NCI-H1417 treated with DMSO at 0.1 percent for 48 hours (cell line): Measurements from ENCODE around the gene DOCK10.
"Not testable (repeated sequence)": the region's sequence is repeated elsewhere in the genome, so short reads cannot be mapped to it uniquely, and the experiment has no call there.

Source experiments
- DNase-seq: peaks from one replicate; lab custom pipeline; 2025; lab: John Stamatoyannopoulos, UW

The DOCK10 gene

DNA sequence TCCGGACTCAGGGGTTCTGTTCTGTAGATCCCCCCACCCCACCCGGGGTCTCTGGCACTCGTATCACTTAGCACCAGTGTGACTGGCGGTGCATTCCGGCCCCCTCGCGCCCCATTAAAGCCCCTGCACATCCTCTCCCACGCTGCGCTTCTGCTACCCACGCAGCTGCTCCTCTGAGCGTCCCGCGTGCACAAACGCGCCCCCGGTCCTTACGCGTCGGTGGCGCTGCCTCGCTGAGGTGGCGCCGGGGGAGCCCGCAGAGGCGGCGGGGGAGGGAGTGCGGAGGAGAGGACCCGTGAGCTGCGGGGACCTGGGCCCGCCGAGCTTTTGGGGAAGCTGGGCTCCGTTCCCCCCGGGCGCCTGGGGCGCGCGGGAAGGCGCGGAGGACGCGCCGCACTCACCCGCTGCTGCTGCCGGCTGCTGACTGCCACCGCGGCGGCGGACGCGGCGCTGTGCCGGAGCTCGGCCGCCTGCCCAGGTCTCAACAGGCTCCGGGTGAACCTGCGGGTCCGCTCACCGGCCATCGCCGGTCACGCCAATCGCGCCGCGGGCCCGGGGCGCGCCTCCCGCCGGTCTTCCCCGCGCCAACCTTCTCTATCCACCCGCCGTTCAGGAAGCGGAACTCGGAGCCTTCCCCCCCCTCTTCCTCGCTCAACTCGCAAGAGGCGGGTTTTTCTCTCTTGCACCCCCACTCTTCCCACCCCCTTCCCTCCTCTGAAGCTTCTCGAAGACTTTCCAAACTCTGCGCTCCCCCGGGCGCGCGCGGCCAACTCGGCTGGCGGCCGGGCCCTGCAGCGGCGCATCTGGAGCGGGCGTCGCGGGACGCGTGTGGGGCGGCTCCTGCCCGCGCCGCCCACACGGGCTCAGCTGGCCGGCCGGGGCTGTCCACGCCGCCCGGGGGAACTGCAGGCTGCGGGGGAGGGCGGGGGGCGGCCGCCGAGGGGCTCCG is at the start of gene DOCK10:
Gene DOCK10 (minus strand): TSS at position 618 of the 949 bp plus-strand sequence. CDS start 94 bp downstream, at position 524.
- DNase-seq: no peak

DNA sequence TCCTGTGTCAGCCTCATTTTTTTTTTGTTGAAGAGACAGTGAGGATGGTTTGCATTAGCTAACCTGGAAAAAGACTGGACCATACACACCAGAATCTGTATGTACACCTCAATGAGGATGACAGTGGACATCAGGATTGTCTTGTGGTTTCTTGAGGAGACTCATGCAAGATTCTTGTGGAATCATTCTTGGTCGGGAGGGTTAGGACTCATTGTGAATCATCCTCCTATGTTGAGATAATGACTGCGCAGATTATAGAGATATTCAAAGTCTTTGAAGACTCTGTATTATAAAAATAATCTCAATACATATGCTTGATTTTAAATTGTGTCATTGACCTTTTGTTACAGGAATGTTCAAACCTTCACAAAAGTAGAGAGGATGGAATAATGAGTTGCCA is 49.1 kb upstream of the DOCK10 start:
- DNase-seq: no peak

DNA sequence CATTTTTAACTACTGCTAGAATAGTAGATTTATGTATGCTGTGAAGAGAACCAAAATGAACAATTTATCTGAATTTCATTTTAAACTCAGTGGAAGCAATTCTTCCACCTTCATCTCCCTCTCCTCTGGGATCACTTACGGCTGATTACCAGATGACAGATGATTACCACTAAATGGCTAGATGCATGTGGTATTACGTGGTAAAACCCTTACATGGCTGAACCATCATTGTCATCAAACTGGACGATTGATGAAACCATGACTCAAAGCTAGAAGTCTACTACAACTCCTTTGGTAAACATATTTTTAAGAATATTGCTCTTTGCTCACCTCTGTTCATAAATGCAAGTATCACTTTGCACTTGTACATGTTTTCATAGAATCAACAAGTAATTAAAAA is 48.5 kb upstream of the DOCK10 start:
- DNase-seq: no peak

DNA sequence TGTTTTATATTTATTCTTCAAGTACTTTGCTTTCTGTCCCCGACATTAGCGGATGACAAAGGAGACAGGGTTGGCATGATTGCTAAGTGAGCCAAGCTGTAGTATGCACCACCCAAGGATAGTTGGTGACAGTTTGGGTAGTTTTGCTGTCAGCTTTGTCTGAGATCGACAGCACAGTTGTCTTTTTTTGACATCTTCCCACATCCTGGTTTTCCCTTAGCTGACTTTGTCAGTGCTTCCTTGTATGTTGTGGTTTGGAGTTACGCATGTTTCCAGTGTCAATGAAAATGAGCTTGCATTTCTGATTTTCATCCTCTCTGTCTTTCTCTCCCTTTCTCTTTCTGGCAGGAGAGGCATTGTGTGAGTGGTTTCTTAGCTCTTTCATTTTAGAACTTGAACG is 44.6 kb upstream of the DOCK10 start:
- no peak for DNase-seq

DNA sequence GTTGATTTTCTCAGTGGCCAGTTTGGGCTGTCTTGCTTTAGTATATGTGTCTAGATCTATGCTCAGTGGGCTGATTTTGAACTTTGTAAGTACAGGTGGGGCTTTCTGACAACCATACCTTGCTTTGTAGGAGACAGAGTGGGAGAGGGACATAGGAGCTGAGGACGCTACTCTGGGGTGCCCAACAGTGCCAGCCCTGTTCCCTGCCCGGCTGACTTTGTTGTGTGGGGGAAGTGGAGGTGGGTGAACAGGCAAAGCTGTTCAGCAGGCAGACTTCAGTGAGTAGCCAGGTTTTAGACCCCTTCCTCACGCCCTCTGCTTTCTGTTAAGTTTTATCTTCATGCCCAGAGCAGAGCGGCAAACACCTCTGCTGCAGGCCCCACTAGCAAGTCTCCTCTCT is 44.2 kb upstream of the DOCK10 start:
- no peak for DNase-seq

DNA sequence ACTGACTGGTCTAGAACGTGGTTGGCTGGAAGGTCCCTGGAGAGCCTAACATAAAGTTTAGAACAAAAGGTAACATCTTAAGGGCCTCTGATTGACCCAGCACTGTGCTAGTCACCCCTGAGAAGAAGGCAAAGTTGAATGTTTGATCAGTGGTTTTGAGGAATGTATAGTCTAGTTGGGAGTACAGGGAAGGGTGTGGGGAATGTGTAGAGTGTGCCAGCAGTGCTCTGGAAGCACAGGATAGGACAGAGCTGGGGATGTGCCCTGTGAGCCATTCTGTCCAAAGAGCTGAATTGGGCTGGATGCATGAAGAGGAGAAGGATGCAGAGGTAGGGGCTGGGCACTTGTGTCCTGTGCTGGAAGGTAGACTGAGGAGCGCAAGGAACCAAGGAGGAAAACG is 41.0 kb upstream of the DOCK10 start:
- no peak for DNase-seq

DNA sequence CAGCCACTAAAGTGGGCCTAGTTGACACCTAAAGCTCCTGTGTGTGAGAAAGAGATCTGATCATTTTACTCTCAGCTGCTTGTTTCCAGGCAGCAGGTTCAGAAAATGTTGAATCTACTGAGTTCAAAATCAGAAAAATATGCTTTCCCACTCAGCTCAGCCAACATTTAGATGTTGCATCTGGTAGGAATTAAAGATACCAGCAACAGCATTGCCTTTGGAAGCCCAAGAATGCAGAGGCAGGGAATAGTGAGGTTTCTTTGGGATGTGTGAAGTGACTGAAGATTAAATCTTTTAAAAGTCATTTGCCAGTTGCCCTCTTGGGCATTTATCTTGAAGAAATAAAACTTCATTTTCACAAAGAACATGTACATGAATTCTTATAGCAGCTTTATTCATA is 33.9 kb upstream of the DOCK10 start:
- no peak for DNase-seq

DNA sequence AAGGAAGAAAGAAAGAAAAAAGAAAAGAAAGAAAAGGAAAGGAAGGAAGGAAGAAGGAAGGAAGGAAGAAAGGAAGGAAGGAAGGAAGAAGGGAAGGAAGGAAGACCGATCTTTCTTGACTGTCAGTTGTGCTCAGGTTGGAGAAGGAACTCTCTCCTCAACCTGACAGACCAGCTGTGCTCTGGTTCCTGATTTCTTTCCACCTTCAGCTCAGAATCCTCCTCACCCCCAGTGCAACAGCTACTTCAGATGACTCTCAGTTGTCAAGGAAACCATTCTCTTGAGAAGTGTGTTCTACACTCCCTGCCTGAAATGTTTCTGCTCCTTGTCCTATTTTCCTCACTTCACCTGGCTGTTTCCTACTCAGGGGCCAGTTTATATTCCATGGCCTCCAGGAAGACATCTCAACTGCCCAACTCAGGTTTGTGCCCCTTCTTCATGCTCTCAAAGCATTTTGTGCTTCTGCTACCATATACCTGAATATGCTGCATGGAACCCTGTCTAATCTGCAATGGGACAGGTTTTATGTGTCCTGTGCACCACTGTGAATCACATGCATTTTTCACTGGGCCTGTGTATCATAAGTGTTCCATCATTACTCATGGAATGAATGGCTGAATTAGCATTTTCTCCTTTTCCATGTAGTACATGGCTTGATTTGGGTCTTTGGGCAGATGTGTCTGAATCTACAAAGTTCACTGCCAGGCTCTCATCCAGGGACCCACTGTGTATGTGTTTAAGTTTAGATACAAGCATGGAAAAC is 32.8 kb upstream of the DOCK10 start:
- DNase-seq: no peak

DNA sequence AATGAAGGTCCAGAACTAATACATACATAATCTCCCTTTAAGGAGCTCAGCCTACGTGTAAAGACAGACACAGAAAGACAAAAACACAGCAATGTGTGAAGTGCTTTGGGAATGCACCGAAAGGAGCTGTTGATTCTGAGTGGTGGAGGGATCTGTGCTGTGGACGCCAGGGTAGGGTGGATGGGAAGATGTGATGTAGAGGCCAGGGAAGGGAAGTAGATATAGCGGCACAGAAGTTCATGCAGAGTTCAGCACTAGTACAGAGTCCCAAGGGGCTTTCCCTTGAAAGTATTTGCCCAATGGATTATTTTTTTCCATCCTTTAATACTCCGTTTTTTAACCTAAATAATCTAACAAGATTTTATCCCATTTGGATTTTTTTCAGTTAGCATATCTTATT is 32.1 kb upstream of the DOCK10 start:
- DNase-seq: no peak

DNA sequence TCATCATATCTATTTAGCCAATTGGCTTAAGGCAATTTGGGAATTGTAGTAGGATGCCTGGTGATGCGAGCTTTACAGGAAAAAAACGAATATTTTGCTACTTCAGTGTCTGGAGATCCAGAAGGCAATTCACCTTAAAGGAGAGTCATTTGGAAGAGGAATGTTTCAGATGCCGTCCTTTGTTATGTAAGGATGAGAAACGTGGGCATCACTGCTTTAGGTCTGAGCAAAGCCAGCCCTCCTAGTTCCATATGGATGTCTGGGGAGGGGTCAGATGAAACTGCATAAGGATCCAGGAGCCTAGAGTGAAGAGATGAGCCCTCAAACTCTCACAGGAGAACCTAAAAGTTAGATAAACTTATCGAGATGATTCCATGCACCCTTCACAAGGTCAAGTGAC is 30.9 kb upstream of the DOCK10 start:
- no peak for DNase-seq

DNA sequence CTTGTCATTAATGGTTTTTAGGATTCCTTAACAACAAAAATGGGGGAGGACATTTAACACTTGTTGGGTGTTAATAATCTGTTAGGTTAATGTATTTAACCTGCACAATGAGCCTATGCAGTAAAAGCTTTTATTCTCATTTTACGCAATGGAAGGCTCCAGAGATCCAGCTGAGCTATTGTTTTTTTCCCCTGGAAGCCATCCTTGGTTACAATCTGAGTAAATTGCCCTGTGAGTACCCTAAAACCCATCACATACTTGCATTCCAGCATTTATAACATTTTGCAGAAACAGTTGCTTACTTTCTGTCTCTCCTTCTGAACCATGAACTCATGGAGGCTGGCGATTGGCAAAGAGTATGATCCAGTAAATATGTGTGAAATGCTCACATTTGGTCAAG is 30.2 kb upstream of the DOCK10 start:
- no peak for DNase-seq

DNA sequence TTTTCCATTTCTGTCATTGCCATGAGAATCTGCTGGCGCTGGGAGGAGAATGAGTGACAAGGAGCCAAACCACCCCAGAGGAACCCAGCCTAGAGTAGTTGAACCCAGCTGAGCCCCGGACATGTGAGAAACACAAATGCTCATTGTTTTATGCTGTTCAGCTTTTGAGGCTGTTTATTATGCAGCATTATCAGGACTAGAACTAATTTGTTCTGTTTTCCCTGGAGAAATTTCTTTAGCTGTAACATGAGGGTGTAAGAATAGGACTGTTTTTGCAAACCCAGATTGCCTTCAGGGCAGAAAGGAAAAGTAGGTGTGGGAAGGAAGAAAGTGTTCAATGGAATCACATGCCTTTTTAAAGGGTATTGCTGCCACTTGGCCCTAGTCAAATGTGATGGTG is 28.5 kb upstream of the DOCK10 start:
- DNase-seq: no peak

DNA sequence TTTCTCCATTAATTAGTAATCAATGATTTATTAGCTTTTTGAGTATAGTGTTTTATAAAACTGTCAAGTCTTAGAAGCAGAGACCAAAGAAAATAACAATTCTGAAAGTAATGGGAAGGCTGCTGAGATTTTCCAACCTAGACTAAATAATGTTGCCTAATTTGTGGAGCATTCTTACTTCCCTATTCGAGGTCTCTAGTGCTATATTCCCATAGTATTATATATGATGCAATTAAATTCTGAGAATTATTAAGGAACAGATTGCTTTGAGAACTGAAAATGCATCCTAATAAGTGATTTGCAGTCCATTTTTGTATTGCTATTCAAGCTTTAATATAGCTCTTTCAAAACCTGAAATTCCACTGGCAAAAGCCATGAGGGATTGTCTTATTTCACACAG is 27.7 kb upstream of the DOCK10 start:
- DNase-seq: no peak

DNA sequence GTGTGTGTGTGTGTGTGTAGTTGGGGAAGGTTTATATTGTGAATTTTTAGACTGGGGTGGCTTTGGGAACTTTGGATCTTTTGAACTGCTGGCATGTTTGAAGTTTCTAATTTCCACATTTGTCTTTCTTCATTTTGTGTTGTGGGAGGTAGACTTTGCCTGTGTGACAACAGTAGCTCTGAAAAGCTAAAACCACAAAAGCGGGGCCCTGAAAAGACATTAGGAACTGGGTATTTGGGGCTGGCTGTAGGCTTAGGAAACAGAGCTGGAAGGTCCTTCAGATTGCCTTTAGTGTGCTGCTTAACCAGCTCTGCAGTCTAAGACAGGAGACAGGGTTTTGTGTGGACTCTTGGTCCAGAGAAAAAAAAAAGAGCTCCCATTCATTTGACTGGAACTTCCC is 27.2 kb upstream of the DOCK10 start:
- no peak for DNase-seq

DNA sequence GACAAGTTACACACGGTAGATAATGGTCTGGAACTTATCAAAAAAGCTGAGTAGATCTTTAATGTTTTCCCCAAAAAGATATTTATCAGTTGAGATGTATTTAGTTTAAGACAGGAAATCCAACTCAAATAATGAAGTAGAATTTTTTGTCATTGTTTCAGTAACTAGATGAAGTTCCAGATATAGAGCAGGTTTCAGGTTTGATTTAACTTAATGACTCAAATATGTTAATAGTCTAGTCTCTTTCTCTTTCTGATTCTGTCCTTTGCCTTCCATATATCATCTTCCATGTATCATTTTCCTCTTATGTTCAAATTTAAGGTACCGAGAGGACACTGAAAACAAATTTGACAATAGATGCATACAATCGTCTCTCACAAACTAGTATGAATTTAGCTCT is 23.6 kb upstream of the DOCK10 start:
- DNase-seq: no peak

DNA sequence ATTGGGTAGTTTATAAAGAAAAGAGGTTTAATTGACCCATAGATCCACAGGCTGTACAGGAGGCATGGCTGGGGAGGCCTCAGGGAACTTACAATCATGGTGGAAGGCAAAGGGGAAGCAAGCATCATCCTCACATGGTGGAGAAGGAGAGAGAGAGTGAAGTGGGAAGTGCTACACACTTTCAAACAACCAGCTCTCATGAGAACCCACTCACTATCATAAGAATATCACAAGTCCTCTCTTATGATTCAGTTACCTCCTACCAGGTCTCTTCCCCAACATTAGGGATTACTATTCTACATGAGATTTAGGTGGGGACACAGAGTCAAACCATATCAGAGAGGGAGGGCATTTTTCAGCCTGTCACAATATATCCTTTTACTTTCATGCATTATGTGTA is 22.7 kb upstream of the DOCK10 start:
- no peak for DNase-seq

DNA sequence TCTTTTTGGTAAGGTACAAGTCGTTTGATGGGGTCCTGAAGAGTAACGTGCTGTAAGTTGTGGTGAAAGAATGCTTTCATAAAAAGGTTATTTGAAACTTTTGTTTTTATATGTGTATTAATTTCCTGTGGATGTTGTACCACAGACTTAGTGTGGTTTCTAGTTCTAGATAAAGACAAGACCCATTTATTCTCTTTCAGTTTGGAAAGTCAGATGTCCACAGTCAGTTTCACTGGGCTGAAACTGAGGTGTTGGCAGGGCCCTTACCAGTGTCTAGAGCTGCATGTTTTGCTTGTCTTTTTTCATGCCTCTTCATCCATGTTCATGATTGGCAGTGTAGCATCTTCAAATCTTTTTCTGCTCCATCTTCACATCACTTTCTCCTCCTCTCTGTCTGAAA is 22.1 kb upstream of the DOCK10 start:
- DNase-seq: no peak

DNA sequence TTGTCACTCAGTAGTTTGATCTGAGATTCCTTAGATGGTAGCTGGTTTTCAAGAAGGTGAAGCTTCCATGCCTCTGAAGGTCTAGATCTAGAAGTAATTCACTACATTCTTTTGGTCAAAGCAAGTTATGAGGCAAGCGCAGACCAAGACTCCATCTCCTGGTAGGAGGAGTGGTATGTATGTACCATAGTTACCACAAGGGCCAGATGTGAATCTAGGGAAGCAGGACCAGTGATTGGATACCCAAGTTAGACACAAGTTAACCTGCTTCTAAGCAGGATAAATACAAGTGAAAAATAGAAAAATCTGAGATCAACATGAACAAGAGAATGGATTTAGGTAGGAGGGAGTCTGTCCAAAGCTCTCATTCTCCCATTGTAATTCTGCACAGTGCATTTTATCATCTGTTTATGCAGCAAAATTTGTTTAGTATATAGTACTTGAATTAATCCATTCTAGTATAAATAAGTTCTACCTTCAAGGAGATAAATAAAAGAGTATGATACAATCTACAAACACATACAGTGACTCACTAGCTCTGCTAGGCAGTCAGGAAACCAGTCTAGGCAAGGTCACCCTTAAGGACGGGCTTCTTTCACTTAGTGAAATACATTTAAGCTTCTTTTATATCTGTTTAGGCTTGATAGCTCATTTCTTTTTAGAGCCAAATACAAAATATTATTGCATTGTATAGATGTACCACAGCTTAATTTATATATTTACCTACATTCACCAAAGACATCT is 14.2 kb upstream of the DOCK10 start:
- DNase-seq: no peak

DNA sequence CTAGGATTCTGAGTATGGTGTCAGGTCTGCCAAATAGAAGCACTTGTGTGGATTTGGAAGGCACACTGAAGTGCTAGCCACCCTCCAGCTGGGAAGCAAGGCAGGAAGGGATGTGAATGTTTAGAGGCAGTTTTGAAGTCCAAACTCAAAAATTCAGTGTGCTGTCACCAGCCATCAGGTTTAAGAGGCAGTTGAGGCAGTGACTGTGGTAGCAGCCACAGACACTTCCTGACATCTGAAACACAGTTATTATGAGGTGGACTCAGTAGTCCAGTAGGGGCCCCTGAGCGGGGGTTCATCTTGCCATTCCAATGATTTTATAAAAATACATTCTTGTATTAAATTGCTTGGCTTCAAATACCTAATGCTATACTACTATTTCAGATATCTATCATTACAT is 13.4 kb upstream of the DOCK10 start:
- DNase-seq: no peak

DNA sequence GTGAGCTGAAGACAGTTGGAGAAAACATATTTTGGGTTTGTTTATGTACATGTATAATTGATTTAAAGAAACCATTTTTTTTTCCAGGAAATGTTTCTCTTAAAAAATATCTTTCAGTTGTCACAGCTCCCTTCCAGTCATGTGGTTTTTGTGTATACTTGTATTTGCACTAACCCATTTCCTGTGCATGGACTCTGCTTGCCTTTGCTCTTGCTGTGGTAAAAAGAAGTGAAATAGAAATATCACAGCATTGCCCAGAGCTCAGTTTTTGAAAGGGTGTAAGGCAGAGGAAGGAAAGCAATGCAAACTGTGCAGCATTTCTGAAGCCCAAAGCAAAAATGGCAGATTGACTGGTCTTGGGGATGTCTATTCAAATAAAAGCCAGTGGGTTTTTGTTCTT is 10.4 kb upstream of the DOCK10 start:
- no peak for DNase-seq

DNA sequence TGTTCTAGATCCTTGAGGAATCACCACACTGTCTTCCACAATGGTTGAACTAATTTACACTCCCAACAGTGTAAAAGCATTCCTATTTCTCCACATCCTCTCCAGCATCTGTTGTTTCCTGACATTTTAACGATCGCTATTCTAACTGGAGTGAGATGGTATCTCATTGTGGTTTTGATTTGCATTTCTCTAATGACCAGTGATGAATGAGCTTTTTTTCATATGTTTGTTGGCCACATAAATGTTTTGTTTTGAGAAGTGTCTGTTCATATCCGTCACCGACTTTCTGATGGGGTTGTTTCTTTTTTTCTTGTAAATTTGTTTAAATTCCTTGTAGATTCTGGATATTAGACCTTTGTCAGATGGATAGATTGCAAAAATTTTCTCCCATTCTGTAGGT is 5.2 kb upstream of the DOCK10 start:
- not testable (repeated sequence) for DNase-seq

DNA sequence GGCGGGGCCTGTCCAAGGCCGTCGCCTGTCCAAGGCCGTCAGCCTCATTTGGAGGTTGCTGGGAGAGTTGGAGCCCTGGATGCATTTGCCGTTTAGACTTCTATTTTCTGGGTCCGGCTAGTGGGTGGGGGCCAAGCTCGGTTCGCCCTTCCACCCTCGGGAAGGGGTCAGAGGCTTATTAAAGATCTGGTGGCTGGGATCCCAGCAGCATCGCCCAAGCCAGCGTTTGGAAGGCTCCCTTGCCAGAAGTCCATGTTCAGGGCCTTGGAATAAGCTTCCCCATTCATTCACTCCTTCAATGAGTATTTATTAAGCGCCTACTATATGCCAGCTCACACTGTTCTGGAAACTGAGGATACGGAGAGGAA is 516 bp upstream of the DOCK10 start:
- DNase-seq: no peak
